GM18507 (cell line): ENCODE measurements around the gene NRG4.
"Not testable (repeated sequence)": the region's sequence is repeated elsewhere in the genome, so short reads cannot be mapped to it uniquely, and the experiment has no call there.

Experiments used
- DNase-seq: peaks from one replicate; pipeline ENCODE4 v3.0.0; 2011; ENCODE audit warnings: low read depth; ENCODE audit not compliant: insufficient read length; ENCODE audit errors: extremely low spot score
- FAIRE-seq: peaks from 2 replicates; lab custom pipeline; 2011; peaks lifted over from hg19 to GRCh38; lab: Jason Lieb, UNC

The NRG4 gene

GRCh38 chr15:76003364-76003763 is 8.9 kb downstream of the NRG4 start:
- DNase-seq (no peak), FAIRE-seq (no peak)

- FAIRE-seq, result no peak
These were observed 16.6 kb downstream of the NRG4 start for GRCh38 chr15:75995611-75996010.

GRCh38 chr15:75994220-75994619 is 18.0 kb downstream of the NRG4 start:
- FAIRE-seq (no peak), DNase-seq (no peak)

More at GRCh38 chr15:75995611-75996010, 16.6 kb downstream of the NRG4 start:
- DNase-seq, result no peak

GRCh38 chr15:75992897-75993296 is 19.3 kb downstream of the NRG4 start:
- FAIRE-seq, result no peak
- DNase-seq, result no peak

GRCh38 chr15:75989875-75990274 is 22.3 kb downstream of the NRG4 start:
- DNase-seq (no peak), FAIRE-seq (no peak)

GRCh38 chr15:75989045-75989444 is 23.2 kb downstream of the NRG4 start:
- no peak for FAIRE-seq

GRCh38 chr15:75985971-75986370 is 26.3 kb downstream of the NRG4 start:
- no peak for DNase-seq
- no peak for FAIRE-seq

More at GRCh38 chr15:75989045-75989444, 23.2 kb downstream of the NRG4 start:
- no peak for DNase-seq

- FAIRE-seq, result not testable (repeated sequence)
These were observed 27.5 kb downstream of the NRG4 start for GRCh38 chr15:75984706-75985105.

GRCh38 chr15:75982468-75982867 is 29.8 kb downstream of the NRG4 start:
- FAIRE-seq (no peak), DNase-seq (no peak)

More at GRCh38 chr15:75984706-75985105, 27.5 kb downstream of the NRG4 start:
- DNase-seq, result not testable (repeated sequence)

GRCh38 chr15:75981149-75981815 is 30.9 kb downstream of the NRG4 start:
- DNase-seq, result no peak
- no peak for FAIRE-seq

- not testable (repeated sequence) for FAIRE-seq
These were observed 35.5 kb downstream of the NRG4 start for GRCh38 chr15:75976766-75977165.

GRCh38 chr15:75966073-75966472 is 46.2 kb downstream of the NRG4 start:
- FAIRE-seq (no peak), DNase-seq (no peak)

More at GRCh38 chr15:75976766-75977165, 35.5 kb downstream of the NRG4 start:
- DNase-seq, result not testable (repeated sequence)

GRCh38 chr15:75961331-75961730 is 50.9 kb downstream of the NRG4 start:
- FAIRE-seq, result no peak
- no peak for DNase-seq

GRCh38 chr15:75955720-75956119 is 56.5 kb downstream of the NRG4 start:
- DNase-seq (no peak), FAIRE-seq (no peak)

- no peak for FAIRE-seq
These were observed 59.7 kb downstream of the NRG4 start for GRCh38 chr15:75952525-75952924.

GRCh38 chr15:75948761-75949296 is 63.4 kb downstream of the NRG4 start:
- FAIRE-seq, result no peak
- no peak for DNase-seq

More at GRCh38 chr15:75952525-75952924, 59.7 kb downstream of the NRG4 start:
- DNase-seq, result no peak

GRCh38 chr15:75947092-75947491 is 65.1 kb downstream of the NRG4 start:
- FAIRE-seq (no peak), DNase-seq (no peak)

- no peak for FAIRE-seq
- no peak for DNase-seq
These were observed 66.3 kb downstream of the NRG4 start for GRCh38 chr15:75945953-75946352.

GRCh38 chr15:75943713-75944215 is 68.5 kb downstream of the NRG4 start:
- FAIRE-seq (no peak), DNase-seq (no peak)

GRCh38 chr15:75943246-75943645 is 69.0 kb downstream of the NRG4 start:
- DNase-seq (no peak), FAIRE-seq (no peak)

- FAIRE-seq, result no peak
- no peak for DNase-seq
These were observed 69.8 kb downstream of the NRG4 start for GRCh38 chr15:75942464-75942863.
